Astrocyte (in vitro differentiated cells and primary cell): Measurements from ENCODE around the gene RFX8. TPM values are rescaled to one million over a fixed set of nuclear protein-coding genes. Genes with fewer than 3 reads are reported as not detected.

ENCODE experiments used
- DNase-seq: peaks from one replicate; pipeline ENCODE4 v3.0.0-alpha.2; 2010; ENCODE audit warnings: low read depth
- FAIRE-seq: peaks from 2 replicates; lab custom pipeline; 2011; peaks lifted over from hg19 to GRCh38; lab: Jason Lieb, UNC
- H2AFZ ChIP-seq: 2 replicates; pipeline ENCODE4 v1.6.0; 2012; ENCODE audit warnings: low read depth, low read length, inconsistent platforms
- H3K27ac ChIP-seq: 2 replicates; pipeline ENCODE4 v1.5.1; 2011; ENCODE audit warnings: low read depth, low read length, inconsistent platforms
- H3K27me3 ChIP-seq: 2 replicates; pipeline ENCODE4 v1.6.0; 2011; ENCODE audit warnings: low read length, inconsistent platforms; ENCODE audit not compliant: insufficient read depth
- H3K36me3 ChIP-seq: 2 replicates; pipeline ENCODE4 v1.5.1; 2011; ENCODE audit warnings: low read length, inconsistent platforms; ENCODE audit not compliant: insufficient read depth
- H3K4me1 ChIP-seq: 2 replicates; pipeline ENCODE4 v1.5.1; 2011; ENCODE audit warnings: low read length, inconsistent platforms; ENCODE audit not compliant: insufficient read depth
- H3K4me2 ChIP-seq: 2 replicates; pipeline ENCODE4 v1.6.0; 2012; ENCODE audit warnings: low read length, inconsistent platforms
- H3K4me3 ChIP-seq: 2 replicates; pipeline ENCODE4 v1.5.1; 2011; ENCODE audit warnings: low read depth, mild to moderate bottlenecking, low read length, inconsistent platforms; ENCODE audit not compliant: insufficient read depth
- H3K79me2 ChIP-seq: 2 replicates; pipeline ENCODE4 v1.6.0; 2012; ENCODE audit warnings: mild to moderate bottlenecking, low read length, inconsistent platforms; ENCODE audit not compliant: insufficient read depth
- H3K9ac ChIP-seq: 2 replicates; pipeline ENCODE4 v1.6.0; 2012; ENCODE audit warnings: mild to moderate bottlenecking, low read length, inconsistent platforms
- H3K9me3 ChIP-seq: 2 replicates; pipeline ENCODE4 v1.5.1; 2012; ENCODE audit warnings: low read depth, mild to moderate bottlenecking, low read length, inconsistent platforms; ENCODE audit not compliant: insufficient read depth
- H4K20me1 ChIP-seq: 2 replicates; pipeline ENCODE4 v1.6.0; 2012; ENCODE audit warnings: low read length, inconsistent platforms; ENCODE audit not compliant: insufficient read depth
- H3K27ac Mint-ChIP-seq: one replicate; pipeline ENCODE4 v1.8.0; 2021; ENCODE audit warnings: mild to moderate bottlenecking, mixed read lengths; ENCODE audit not compliant: unreplicated experiment
- H3K27me3 Mint-ChIP-seq: one replicate; pipeline ENCODE4 v1.8.0; 2021; ENCODE audit warnings: low read depth, mixed read lengths; ENCODE audit not compliant: unreplicated experiment
- H3K36me3 Mint-ChIP-seq: one replicate; pipeline ENCODE4 v1.8.0; 2021; ENCODE audit warnings: low read depth, mixed read lengths; ENCODE audit not compliant: unreplicated experiment
- H3K4me1 Mint-ChIP-seq: one replicate; pipeline ENCODE4 v1.8.0; 2021; ENCODE audit warnings: low read depth, mixed read lengths; ENCODE audit not compliant: unreplicated experiment
- H3K4me3 Mint-ChIP-seq: one replicate; pipeline ENCODE4 v1.8.0; 2021; ENCODE audit warnings: mild to moderate bottlenecking, moderate library complexity, mixed read lengths; ENCODE audit not compliant: unreplicated experiment
- H3K9me3 Mint-ChIP-seq: one replicate; pipeline ENCODE4 v1.8.0; 2021; ENCODE audit warnings: mild to moderate bottlenecking, mixed read lengths; ENCODE audit not compliant: unreplicated experiment
- CTCF ChIP-seq: IDR thresholded peaks from 2 replicates; pipeline ENCODE4 v1.5.1; 2011; ENCODE audit warnings: low read depth, mild to moderate bottlenecking, inconsistent platforms, low read length, moderate library complexity; ENCODE audit not compliant: insufficient read depth
- EZH2 ChIP-seq: IDR thresholded peaks from 2 replicates; pipeline ENCODE4 v1.6.1; 2012; ENCODE audit warnings: mild to moderate bottlenecking, low read length, inconsistent platforms; ENCODE audit not compliant: insufficient read depth
- total RNA-seq: library from RNA; stranded (reverse); gene quantifications from 2 replicates; pipeline ENCODE4 v1.2.1, GENCODE V29; 2021

The RFX8 gene
- total RNA-seq, 1 donor from 2014 or later, result not detected

GRCh38 chr2:101409699-101410098 is 65.2 kb downstream of the RFX8 start:
- H3K9ac ChIP-seq, result no peak overlapping the region
- Mint-ChIP-seq H3K27ac (no peak overlapping the region), H3K9me3 (peaks cover 3% of the 10 kb centered on the region), H3K27me3 (peaks cover 30% of the 10 kb centered on the region), H3K36me3 (no peaks in the 10 kb centered on the region), H3K4me3 (no peak overlapping the region), H3K4me1 (peaks cover 4% of the 10 kb centered on the region)
- H3K79me2 ChIP-seq, result no peaks in the 10 kb centered on the region
- no peak overlapping the region for H3K27ac ChIP-seq
- no peak overlapping the region for H3K4me2 ChIP-seq
- H3K27me3 ChIP-seq, result no peaks in the 10 kb centered on the region
- no peak for FAIRE-seq
- DNase-seq, result no peak
- H3K9me3 ChIP-seq, result no peaks in the 10 kb centered on the region
- H3K4me1 ChIP-seq, result peaks cover 3% of the 10 kb centered on the region
- no peaks in the 10 kb centered on the region for H3K36me3 ChIP-seq
- no peaks in the 10 kb centered on the region for H4K20me1 ChIP-seq
- no peak overlapping the region for H2AFZ ChIP-seq
- H3K4me3 ChIP-seq, result no peak overlapping the region
- TF ChIP-seq CTCF (no peak), EZH2 (no peak)

DNA sequence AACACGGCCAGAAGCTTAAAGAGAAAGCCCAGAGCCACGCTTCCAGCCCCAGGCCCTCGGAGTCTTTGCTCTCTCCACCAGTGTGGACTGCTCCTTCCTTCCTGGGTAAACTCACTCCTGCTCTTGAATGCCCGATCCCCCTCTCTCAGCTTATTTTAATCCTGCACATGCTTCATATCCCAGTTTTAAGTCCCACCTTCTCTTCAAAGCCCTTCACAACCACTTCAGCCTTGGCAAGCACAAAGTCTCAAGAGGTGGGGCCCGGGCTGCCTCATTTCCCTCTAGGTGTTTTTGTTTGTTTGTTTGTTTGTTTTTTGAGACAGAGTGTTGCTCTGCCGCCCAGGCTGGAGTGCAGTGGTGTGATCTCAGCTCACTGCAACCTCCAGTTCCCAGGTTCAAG is 66.0 kb downstream of the RFX8 start:
- FAIRE-seq, result no peak
- peaks cover 4% of the 10 kb centered on the region for H3K4me1 Mint-ChIP-seq
- peaks cover 2% of the 10 kb centered on the region for H3K9me3 Mint-ChIP-seq
- H3K27me3 Mint-ChIP-seq, result peaks cover 30% of the 10 kb centered on the region
- Histone ChIP-seq H3K4me2 (no peak overlapping the region), H2AFZ (no peak overlapping the region), H3K4me3 (no peak overlapping the region), H3K36me3 (no peaks in the 10 kb centered on the region), H3K4me1 (peaks cover 3% of the 10 kb centered on the region), H3K9ac (no peak overlapping the region), H3K9me3 (no peaks in the 10 kb centered on the region), H3K79me2 (no peaks in the 10 kb centered on the region), H4K20me1 (no peaks in the 10 kb centered on the region), H3K27ac (no peak overlapping the region), H3K27me3 (no peaks in the 10 kb centered on the region)
- no peaks in the 10 kb centered on the region for H3K36me3 Mint-ChIP-seq
- no peak overlapping the region for H3K27ac Mint-ChIP-seq
- no peak overlapping the region for H3K4me3 Mint-ChIP-seq
- no peak for DNase-seq
- no peak for TF ChIP-seq CTCF
- TF ChIP-seq EZH2, result no peak

- Histone ChIP-seq H3K27me3 (no peaks in the 10 kb centered on the region), H3K4me3 (no peak overlapping the region), H2AFZ (no peak overlapping the region), H3K79me2 (no peaks in the 10 kb centered on the region), H4K20me1 (no peaks in the 10 kb centered on the region), H3K4me1 (peaks cover 3% of the 10 kb centered on the region), H3K4me2 (no peak overlapping the region), H3K27ac (no peak overlapping the region), H3K36me3 (no peaks in the 10 kb centered on the region), H3K9me3 (no peaks in the 10 kb centered on the region), H3K9ac (no peak overlapping the region)
- Mint-ChIP-seq H3K36me3 (no peaks in the 10 kb centered on the region), H3K27ac (no peak overlapping the region), H3K9me3 (no peaks in the 10 kb centered on the region), H3K4me3 (no peak overlapping the region), H3K4me1 (peaks cover 6% of the 10 kb centered on the region), H3K27me3 (peaks cover 24% of the 10 kb centered on the region)
- no peak for TF ChIP-seq EZH2
- no peak for TF ChIP-seq CTCF
- DNase-seq, result no peak
- FAIRE-seq, result no peak
Observed at GRCh38 chr2:101405351-101405899, 69.5 kb downstream of the RFX8 start.
